DOHH2 (cell line): ENCODE data around the gene CPED1.

ENCODE experiments used
- H3F3A ChIP-seq: fragments of 200-600 bp; sonication (generic), shearing (Covaris generic); 2 replicates; pipeline ENCODE4 v1.6.0; 2016; ENCODE audit warnings: antibody characterized with exemption, mild to moderate bottlenecking; ENCODE audit not compliant: control insufficient read depth, insufficient read depth
- H3K27ac ChIP-seq: fragments of 200-600 bp; sonication (generic); 2 replicates; pipeline ENCODE4 v1.5.1; 2014; ENCODE audit warnings: low read depth, mild to moderate bottlenecking, low read length, moderate library complexity
- H3K27me3 ChIP-seq: fragments of 200-600 bp; sonication (generic); 2 replicates; pipeline ENCODE4 v1.6.1; 2014; ENCODE audit warnings: mild to moderate bottlenecking, low read length, mixed read lengths; ENCODE audit not compliant: control insufficient read depth
- H3K36me3 ChIP-seq: fragments of 200-600 bp; sonication (generic); 2 replicates; pipeline ENCODE4 v1.6.1; 2014; ENCODE audit warnings: mild to moderate bottlenecking, low read length, moderate library complexity, mixed read lengths; ENCODE audit not compliant: control insufficient read depth
- H3K4me1 ChIP-seq: fragments of 200-600 bp; sonication (generic); 2 replicates; pipeline ENCODE4 v1.6.1; 2014; ENCODE audit warnings: mild to moderate bottlenecking, low read length, mixed read lengths; ENCODE audit not compliant: control insufficient read depth
- H3K4me2 ChIP-seq: fragments of 200-600 bp; sonication (generic); 2 replicates; pipeline ENCODE4 v1.6.0; 2014; ENCODE audit warnings: mild to moderate bottlenecking, low read length, moderate library complexity
- H3K4me3 ChIP-seq: fragments of 200-600 bp; sonication (generic); 2 replicates; pipeline ENCODE4 v1.5.1; 2014; ENCODE audit warnings: mild to moderate bottlenecking, low read length, mixed read lengths
- H3K79me2 ChIP-seq: fragments of 200-600 bp; sonication (generic); 2 replicates; pipeline ENCODE4 v1.6.1; 2014; ENCODE audit warnings: mild to moderate bottlenecking, low read length, mixed read lengths; ENCODE audit not compliant: control insufficient read depth
- H3K9me2 ChIP-seq: fragments of 200-600 bp; sonication (generic); replicated peaks from 2 replicates; pipeline ENCODE4 v1.6.1; 2014; ENCODE audit warnings: mild to moderate bottlenecking, low read length, mixed read lengths; ENCODE audit not compliant: control insufficient read depth
- H3K9me3 ChIP-seq: fragments of 200-600 bp; sonication (generic); 2 replicates; pipeline ENCODE4 v1.6.1; 2014; ENCODE audit warnings: antibody characterized with exemption, low read length, mixed read lengths; ENCODE audit not compliant: control insufficient read depth, insufficient read depth
- H4K20me1 ChIP-seq: fragments of 200-600 bp; sonication (generic); 2 replicates; pipeline ENCODE4 v1.6.0; 2014; ENCODE audit warnings: low read depth, mild to moderate bottlenecking, antibody characterized with exemption, low read length, moderate library complexity; ENCODE audit not compliant: control insufficient read depth, insufficient read depth
- CTCF ChIP-seq: fragments of 200-600 bp; sonication (generic); IDR thresholded peaks from one replicate; pipeline ENCODE4 v1.5.1; 2014; ENCODE audit warnings: antibody characterized with exemption, mild to moderate bottlenecking, low read depth, low read length; ENCODE audit not compliant: poor library complexity, severe bottlenecking
- EZH2phosphoT487 ChIP-seq: fragments of 200-600 bp; sonication (generic); IDR thresholded peaks from 2 replicates; pipeline ENCODE4 v1.6.1; 2017; ENCODE audit warnings: borderline replicate concordance, mild to moderate bottlenecking, antibody characterized with exemption, low read length, moderate library complexity, mixed read lengths

CPED1 gene

GRCh38 chr7:121015560-121015959, 27.0 kb downstream of the CPED1 start:
- Histone ChIP-seq H4K20me1 (no peaks in the 10 kb centered on the region), H3K4me3 (no peak overlapping the region), H3K4me1 (no peaks in the 10 kb centered on the region), H3K9me2 (no peaks in the 10 kb centered on the region), H3K36me3 (no peaks in the 10 kb centered on the region), H3F3A (no peaks in the 10 kb centered on the region), H3K27ac (no peak overlapping the region), H3K9me3 (no peaks in the 10 kb centered on the region), H3K4me2 (no peak overlapping the region), H3K79me2 (no peaks in the 10 kb centered on the region), H3K27me3 (0 out of 2 replicates have a peak, but pooled peaks cover 3% of the 10 kb centered on the region)
- no peak for TF ChIP-seq EZH2phosphoT487
- TF ChIP-seq CTCF, result no peak

GRCh38 chr7:121016966-121017365, 28.5 kb downstream of the CPED1 start:
- H3K36me3 ChIP-seq, result no peaks in the 10 kb centered on the region

GRCh38 chr7:121017586-121017985, 29.1 kb downstream of the CPED1 start:
- Histone ChIP-seq H3K4me3 (no peak overlapping the region), H3K27ac (no peak overlapping the region), H3F3A (no peaks in the 10 kb centered on the region), H4K20me1 (no peaks in the 10 kb centered on the region), H3K36me3 (no peaks in the 10 kb centered on the region), H3K4me1 (no peaks in the 10 kb centered on the region), H3K27me3 (peaks cover 4% of the 10 kb centered on the region; the same call in 1 of the 2 replicates), H3K9me2 (no peaks in the 10 kb centered on the region), H3K79me2 (no peaks in the 10 kb centered on the region), H3K9me3 (no peaks in the 10 kb centered on the region), H3K4me2 (no peak overlapping the region)
- TF ChIP-seq EZH2phosphoT487, result no peak
- no peak for TF ChIP-seq CTCF

More at GRCh38 chr7:121016966-121017365, 28.5 kb downstream of the CPED1 start:
- H3K4me3 ChIP-seq, result no peak overlapping the region
- H3K9me3 ChIP-seq, result no peaks in the 10 kb centered on the region
- no peak for TF ChIP-seq EZH2phosphoT487
- TF ChIP-seq CTCF, result no peak
- no peak overlapping the region for H3K4me2 ChIP-seq
- H3K9me2 ChIP-seq, result no peaks in the 10 kb centered on the region
- H3K79me2 ChIP-seq, result no peaks in the 10 kb centered on the region
- no peak overlapping the region for H3K27ac ChIP-seq
- peaks cover 7% of the 10 kb centered on the region; the same call in 1 of the 2 replicates for H3K27me3 ChIP-seq
- no peaks in the 10 kb centered on the region for H3K4me1 ChIP-seq
- H3F3A ChIP-seq, result no peaks in the 10 kb centered on the region
- no peaks in the 10 kb centered on the region for H4K20me1 ChIP-seq

- no peak for TF ChIP-seq CTCF
- Histone ChIP-seq H3K4me2 (no peak overlapping the region), H3K4me3 (no peak overlapping the region), H3K79me2 (no peaks in the 10 kb centered on the region), H4K20me1 (no peaks in the 10 kb centered on the region), H3K9me2 (no peaks in the 10 kb centered on the region), H3K36me3 (no peaks in the 10 kb centered on the region), H3F3A (no peaks in the 10 kb centered on the region), H3K27me3 (peaks cover 8% of the 10 kb centered on the region; the same call in 1 of the 2 replicates), H3K9me3 (no peaks in the 10 kb centered on the region), H3K4me1 (no peaks in the 10 kb centered on the region), H3K27ac (no peak overlapping the region)
Observed at GRCh38 chr7:121019018-121019417, 30.5 kb downstream of the CPED1 start.
